K562 (cell line): ENCODE measurements around the gene PNCK. TPM values are rescaled to one million over a fixed set of nuclear protein-coding genes. Genes with fewer than 3 reads are reported as not detected.

Source experiments
- ATAC-seq: fragments of 200-7000 bp; cut with Tn5 transposase; 3 replicates; pipeline ENCODE4 v1.9.1; 2020; ENCODE audit warnings: moderate library complexity
- BruUV-seq: library from RNA; stranded (reverse); fragments of 400-500 nt; replicated peaks from 2 replicates; lab custom pipeline; 2021; lab: Mats Ljungman, UMichigan
- CTCF ChIA-PET: fragments of 300-600 bp; formaldehyde crosslinking; extraction: SDS; loops from one replicate; lab custom pipeline; 2021; ENCODE audit warnings: low intra/inter-chr PET ratio; lab: Yijun Ruan, JAX
- POLR2A ChIA-PET: fragments of 300-600, 350-650 bp; sonication (Branson Sonifier 250); formaldehyde crosslinking; extraction: SDS; loops from one replicate; lab custom pipeline; 2021; ENCODE audit warnings: antibody characterized with exemption, inconsistent platforms; lab: Yijun Ruan, JAX
- DNase-seq, 4 experiments: peaks; one replicate each; pipeline versions ENCODE4 v3.0.0 to v3.0.0-alpha.2; 2011 to 2018; ENCODE audit warnings: low spot score in 3 of 4, mixed read lengths in 3 of 4; ENCODE audit errors: extremely low read depth in 1 of 4
- FAIRE-seq: peaks from 2 replicates; lab custom pipeline; 2011; peaks lifted over from hg19 to GRCh38; lab: Jason Lieb, UNC
- H2AFZ ChIP-seq: 2 replicates; pipeline ENCODE4 v1.6.0; 2011; ENCODE audit warnings: low read depth, low read length, control low read depth, inconsistent platforms
- H3K27ac ChIP-seq: fragments of 200-600 bp; 3 replicates; pipeline ENCODE4 v1.8.0; 2011; ENCODE audit warnings: low read depth, mild to moderate bottlenecking, control low read depth, inconsistent platforms, low read length, moderate library complexity, mixed read lengths; ENCODE audit errors: extremely low read depth
- H3K27me3 ChIP-seq, 2 experiments: fragments of 300-600 bp in 1 of 2; 2 replicates in 1 of 2; 3 replicates in 1 of 2; pipeline versions ENCODE4 v1.6.0 to v1.8.0; 2011; ENCODE audit warnings: inconsistent platforms in 2 of 2, low read length in 2 of 2, mild to moderate bottlenecking in 1 of 2, mixed read lengths in 1 of 2, moderate library complexity in 1 of 2; ENCODE audit not compliant: control insufficient read depth in 2 of 2, insufficient read depth in 2 of 2
- H3K36me3 ChIP-seq: fragments of 300-600 bp; 3 replicates; pipeline ENCODE4 v1.8.0; 2011; ENCODE audit warnings: mild to moderate bottlenecking, low read length, inconsistent platforms; ENCODE audit not compliant: control insufficient read depth, insufficient read depth
- H3K4me1 ChIP-seq, 2 experiments: fragments of 200-600 bp in 1 of 2; replicated peaks in 1 of 2; 2 replicates in 1 of 2; 3 replicates in 1 of 2; pipeline versions ENCODE4 v1.5.1 to v1.8.0; 2011; ENCODE audit warnings: inconsistent platforms in 2 of 2, low read length in 2 of 2, mild to moderate bottlenecking in 1 of 2, mixed read lengths in 1 of 2, moderate library complexity in 1 of 2; ENCODE audit not compliant: control insufficient read depth in 2 of 2, insufficient read depth in 2 of 2
- H3K4me2 ChIP-seq: 2 replicates; pipeline ENCODE4 v1.6.1; 2011; ENCODE audit warnings: low read length, control low read depth, inconsistent platforms, mixed read lengths; ENCODE audit not compliant: insufficient read depth
- H3K4me3 ChIP-seq: fragments of 200-600 bp; sonication (generic), shearing (Covaris generic); 2 replicates; pipeline ENCODE4 v1.5.1; 2016; ENCODE audit warnings: control low read depth, inconsistent platforms
- H3K79me2 ChIP-seq: fragments of 200-600 bp; 3 replicates; pipeline ENCODE4 v1.8.0; 2011; ENCODE audit warnings: low read length, inconsistent platforms; ENCODE audit not compliant: control insufficient read depth, insufficient read depth
- H3K9ac ChIP-seq, 2 experiments: 2 replicates each; pipeline versions ENCODE4 v1.6.0 to v1.6.1; 2011; ENCODE audit warnings: low read depth in 2 of 2, low read length in 2 of 2, control low read depth in 1 of 2, inconsistent platforms in 1 of 2, mild to moderate bottlenecking in 1 of 2, mixed read lengths in 1 of 2; ENCODE audit not compliant: insufficient read depth in 1 of 2
- H3K9me1 ChIP-seq: one replicate; pipeline ENCODE4 v1.6.0; 2011; ENCODE audit warnings: inconsistent platforms, mild to moderate bottlenecking, low read length, moderate library complexity; ENCODE audit not compliant: control insufficient read depth, insufficient read depth
- H3K9me3 ChIP-seq: replicated peaks from 2 replicates; pipeline ENCODE4 v1.5.1; 2011; ENCODE audit warnings: low read depth, low read length, inconsistent platforms; ENCODE audit not compliant: control insufficient read depth, insufficient read depth
- H4K20me1 ChIP-seq: replicated peaks from 2 replicates; pipeline ENCODE4 v1.6.1; 2011; ENCODE audit warnings: low read length, inconsistent platforms, mixed read lengths; ENCODE audit not compliant: control insufficient read depth, insufficient read depth
- BCLAF1 ChIP-seq, 2 experiments: fragments of 450-650 bp in 1 of 2; IDR thresholded peaks; 2 replicates each; pipeline ENCODE4 v1.6.1; 2011 to 2017; ENCODE audit warnings: low read depth in 2 of 2, antibody characterized with exemption in 1 of 2, borderline replicate concordance in 1 of 2, low read length in 1 of 2, mild to moderate bottlenecking in 1 of 2, mixed read lengths in 1 of 2; ENCODE audit not compliant: control insufficient read depth in 1 of 2
- CLOCK ChIP-seq: fragments of 250-450 bp; sonication (Bioruptor Pico); IDR thresholded peaks from 2 replicates; pipeline ENCODE4 v1.4.0; 2020; ENCODE audit warnings: mild to moderate bottlenecking, moderate library complexity, borderline replicate concordance
- PTRF ChIP-seq: fragments of 450-650 bp; IDR thresholded peaks from 2 replicates; pipeline ENCODE4 v1.6.1; 2016; ENCODE audit warnings: mild to moderate bottlenecking, missing genetic modification characterization, missing compliant biosample characterization
- RBFOX2 ChIP-seq: fragments of 200-400 bp; formaldehyde crosslinking; IDR thresholded peaks from 2 replicates; pipeline ENCODE4 v1.6.1; 2017; ENCODE audit warnings: low read depth, mild to moderate bottlenecking, low read length, moderate library complexity
- SMAD3 ChIP-seq: fragments of 450-650 bp; formaldehyde crosslinking; conservative IDR thresholded peaks from 2 replicates; pipeline ENCODE4 v1.4.0; 2020; ENCODE audit warnings: mild to moderate bottlenecking
- TEAD1 ChIP-seq, 2 experiments: fragments of 450-650 bp in 1 of 2; sonication (generic) in 1 of 2; formaldehyde crosslinking; IDR thresholded peaks; 2 replicates each; pipeline versions ENCODE4 v1.4.0 to v1.8.0; 2020 to 2022; ENCODE audit warnings: mild to moderate bottlenecking in 2 of 2, missing genetic modification reagents in 1 of 2
- ZNF57 ChIP-seq: fragments of 450-650 bp; formaldehyde crosslinking; IDR thresholded peaks from 2 replicates; pipeline ENCODE4 v1.4.0; 2020; ENCODE audit warnings: mild to moderate bottlenecking, moderate library complexity
- WGBS: fragments of 100-300 bp; shearing (Covaris generic); methylation state at CpG from one replicate; pipeline ENCODE4 v1.1.6; 2016; ENCODE audit warnings: low coverage, mixed read lengths; ENCODE audit not compliant: insufficient coverage; ENCODE audit errors: missing lambda C conversion rate; 5-methylcytosine and 5-hydroxymethylcytosine counted together
- in situ Hi-C: fragments of 300-500 bp; cut with MboI; formaldehyde crosslinking; loops from 4 replicates; pipeline ENCODE4 v1.15.0; 2018; ENCODE audit warnings: inconsistent platforms, mixed read lengths
- intact Hi-C: fragments of 100-400 bp; cut with micrococcal nuclease; formaldehyde crosslinking; loops from 2 replicates; pipeline ENCODE4 v1.14.2; 2022
- polyA plus RNA-seq, 8 experiments: library from polyadenylated mRNA; depleted of rRNA in 4 of 8; stranded (reverse) in 5 of 8; unstranded in 3 of 8; fragments of >200 nt; fragmentation: Nextera tagmentation in 2 of 8; fragmentation: Illumina TruSeq in 1 of 8; extraction: Ambion mirVana in 2 of 8; extraction: Trizol in 1 of 8; gene quantifications; 2 replicates each; pipeline versions ENCODE4 v1.2.1 to v1.2.3, GENCODE V29; 2011 to 2014; ENCODE audit warnings: inconsistent platforms in 1 of 8, missing spikeins in 1 of 8
- total RNA-seq, 7 experiments: library from RNA; depleted of rRNA in 6 of 7; stranded (reverse); fragments of >200 nt in 6 of 7; fragmentation: Illumina TruSeq in 2 of 7; extraction: Trizol in 2 of 7; gene quantifications; 2 replicates each; pipeline versions ENCODE4 v1.2.1 to v1.2.3, GENCODE V29; 2011 to 2021; ENCODE audit warnings: low replicate concordance in 1 of 7

PNCK gene
- total and polyA plus RNA-seq, 9 of the 15 experiments (the other 6 are each of a cell fraction or from before 2014, with no cell fraction given) = 0.13 to 7.5 (median 1.2) TPM; not detected in 1

- Histone ChIP-seq H3K9me1 (peaks cover 3% of the 10 kb centered on the region), H4K20me1 (no peaks in the 10 kb centered on the region; the same call in 1 of the 2 replicates), H3K27me3 (no peaks in the 10 kb centered on the region), H3K4me3 (no peak overlapping the region), H3K4me2 (no peak overlapping the region), H3K27ac (no peak overlapping the region), H3K9ac (no peak overlapping the region), H2AFZ (no peak overlapping the region), H3K79me2 (peaks cover 9% of the 10 kb centered on the region; the same call in 1 of the 3 replicates), H3K36me3 (peaks cover 76% of the 10 kb centered on the region; the same call in 2 of the 3 replicates), H3K9me3 (no peaks in the 10 kb centered on the region), H3K4me1 (peaks cover 3 to 13% of the 10 kb centered on the region in 2 experiments; a peak in 4 of 5 replicates)
- TF ChIP-seq SMAD3 = no peak
- no peak for TF ChIP-seq ZNF57 (CRISPR knock-in tag)
- TF ChIP-seq CLOCK (CRISPR knock-in tag) = no peak
- no peak for TF ChIP-seq PTRF (tag)
- no peak for TF ChIP-seq TEAD1 (CRISPR knock-in tag; IDR thresholded peaks at IDR 0.05)
- no peak for TF ChIP-seq BCLAF1 (IDR thresholded peaks at IDR 0.05; ENCODE audit: borderline replicate concordance in 1 of 2, control insufficient read depth in 1 of 2, low read depth in 2 of 2, low read length in 1 of 2)
- TF ChIP-seq RBFOX2 = peak; percentile 55
- in situ Hi-C loops (no loop called here), intact Hi-C loops (loop anchor here (2.0 kb wide), 1 partner anchor 99 kb away; no protein-coding TSS in a partner anchor)
- ATAC-seq = no peak
- POLR2A ChIA-PET = interaction anchor here (0.6 to 1.5 kb wide), 3 partner anchors 11 to 1143 kb away, joined by 3 to 4 read pairs (median 4); no protein-coding TSS in a partner anchor
- CTCF ChIA-PET = interaction anchor here (3.0 kb wide), 1 partner anchor 171 kb away, joined by 14 read pairs; no protein-coding TSS in a partner anchor
- no peak for FAIRE-seq
- WGBS = 82% methylated on average over 13 of the region's 27 CpGs
- no TSS peak for BruUV-seq
- DNase-seq = no peak
Observed at GRCh38 chrX:153709726-153710674, 36.4 kb upstream of the PNCK start.
